Left ventricle myocardium inferior (tissue), 1 donor: ENCODE results near the gene TP53BP1. TPM values are rescaled to one million over a fixed set of nuclear protein-coding genes. Genes with fewer than 3 reads are reported as not detected.

ENCODE experiments used
- DNase-seq: peaks from one replicate; pipeline ENCODE4 v3.0.0-alpha.2; 2020
- H3K27ac ChIP-seq: fragments of 200-600 bp; replicated peaks from 2 replicates; pipeline ENCODE4 v1.8.0; 2021
- H3K27me3 ChIP-seq: fragments of 200-600 bp; 2 replicates; pipeline ENCODE4 v1.8.0; 2021; ENCODE audit warnings: low read depth
- H3K36me3 ChIP-seq: fragments of 200-600 bp; 2 replicates; pipeline ENCODE4 v1.8.0; 2021
- H3K4me1 ChIP-seq: fragments of 200-600 bp; 2 replicates; pipeline ENCODE4 v1.8.0; 2021
- H3K4me3 ChIP-seq: fragments of 200-600 bp; 2 replicates; pipeline ENCODE4 v1.8.0; 2021; ENCODE audit warnings: mild to moderate bottlenecking, moderate library complexity
- H3K9me3 ChIP-seq: fragments of 200-600 bp; replicated peaks from 2 replicates; pipeline ENCODE4 v1.8.0; 2021
- intact Hi-C: fragments of 100-400 bp; cut with micrococcal nuclease; formaldehyde crosslinking; loops from one replicate; pipeline ENCODE4 v1.11.0; 2022
- total RNA-seq: library from RNA; stranded (reverse); fragmentation: NEBNext Ultra II Directional; extraction: Animal tissue kit (Norgen Biotek cat#: 25700); gene quantifications from one replicate; pipeline ENCODE4 v1.2.1, GENCODE V29; 2021
- TF ChIP-seq, protein P1 (sequence below): fragments of 200-600 bp; IDR thresholded peaks from 2 replicates; pipeline ENCODE4 v1.8.0; 2021; ENCODE audit warnings: antibody characterized with exemption, mild to moderate bottlenecking, borderline replicate concordance
- donor health status: DM: no; HTN: yes; CAD: no; lungs with severe emphysema.

The TP53BP1 gene
- total RNA-seq, 1 donor from 2014 or later = 28.6 TPM

DNA sequence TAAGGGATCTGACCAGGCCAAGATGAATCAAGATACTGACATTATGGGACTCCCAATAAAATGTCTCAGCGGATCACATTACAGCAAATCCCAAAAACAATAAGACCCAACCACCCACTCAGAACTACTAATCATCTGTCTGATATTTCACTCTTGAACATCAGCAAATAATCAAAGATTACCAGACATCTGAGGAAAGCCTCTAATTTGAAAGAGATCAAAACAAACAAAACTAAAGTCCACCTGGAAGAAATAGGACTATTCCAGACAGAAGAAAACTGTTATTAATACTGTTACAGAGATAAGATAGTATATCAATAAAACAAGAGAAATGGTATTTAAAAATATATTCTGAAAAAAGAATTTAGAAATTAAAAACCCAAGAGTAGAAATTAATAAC lies 29.0 kb downstream of the TP53BP1 start:
- no peak overlapping the region for H3K27ac ChIP-seq
- TF ChIP-seq, protein P1, sequence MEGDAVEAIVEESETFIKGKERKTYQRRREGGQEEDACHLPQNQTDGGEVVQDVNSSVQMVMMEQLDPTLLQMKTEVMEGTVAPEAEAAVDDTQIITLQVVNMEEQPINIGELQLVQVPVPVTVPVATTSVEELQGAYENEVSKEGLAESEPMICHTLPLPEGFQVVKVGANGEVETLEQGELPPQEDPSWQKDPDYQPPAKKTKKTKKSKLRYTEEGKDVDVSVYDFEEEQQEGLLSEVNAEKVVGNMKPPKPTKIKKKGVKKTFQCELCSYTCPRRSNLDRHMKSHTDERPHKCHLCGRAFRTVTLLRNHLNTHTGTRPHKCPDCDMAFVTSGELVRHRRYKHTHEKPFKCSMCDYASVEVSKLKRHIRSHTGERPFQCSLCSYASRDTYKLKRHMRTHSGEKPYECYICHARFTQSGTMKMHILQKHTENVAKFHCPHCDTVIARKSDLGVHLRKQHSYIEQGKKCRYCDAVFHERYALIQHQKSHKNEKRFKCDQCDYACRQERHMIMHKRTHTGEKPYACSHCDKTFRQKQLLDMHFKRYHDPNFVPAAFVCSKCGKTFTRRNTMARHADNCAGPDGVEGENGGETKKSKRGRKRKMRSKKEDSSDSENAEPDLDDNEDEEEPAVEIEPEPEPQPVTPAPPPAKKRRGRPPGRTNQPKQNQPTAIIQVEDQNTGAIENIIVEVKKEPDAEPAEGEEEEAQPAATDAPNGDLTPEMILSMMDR = no peak
- DNase-seq = no peak
- peaks cover 9% of the 10 kb centered on the region for H3K4me1 ChIP-seq
- intact Hi-C loops = no loop called here
- H3K4me3 ChIP-seq = no peak overlapping the region
- peaks cover 72% of the 10 kb centered on the region for H3K36me3 ChIP-seq
- no peaks in the 10 kb centered on the region for H3K27me3 ChIP-seq
- no peaks in the 10 kb centered on the region for H3K9me3 ChIP-seq

DNA sequence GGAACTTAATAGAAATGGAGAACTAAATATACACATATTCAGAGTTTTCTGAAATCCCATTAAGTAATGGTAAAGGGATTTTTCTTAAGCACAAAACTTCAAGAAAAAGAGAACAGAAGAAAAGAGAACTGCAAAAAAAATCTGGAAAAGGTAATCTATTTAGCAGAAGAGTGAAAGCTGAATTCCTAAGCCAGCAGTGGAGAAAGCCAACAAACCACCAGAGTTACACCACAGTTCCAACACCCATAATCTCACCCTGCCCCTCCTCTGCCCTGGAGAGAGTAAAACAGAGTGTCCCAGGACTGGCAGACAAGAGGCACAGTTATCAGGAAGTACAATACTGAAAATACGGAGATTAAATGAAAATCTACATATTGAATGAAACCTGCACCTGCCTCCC lies 29.4 kb downstream of the TP53BP1 start:
- no peaks in the 10 kb centered on the region for H3K27me3 ChIP-seq
- TF ChIP-seq, protein P1 = no peak
- DNase-seq = no peak

DNA sequence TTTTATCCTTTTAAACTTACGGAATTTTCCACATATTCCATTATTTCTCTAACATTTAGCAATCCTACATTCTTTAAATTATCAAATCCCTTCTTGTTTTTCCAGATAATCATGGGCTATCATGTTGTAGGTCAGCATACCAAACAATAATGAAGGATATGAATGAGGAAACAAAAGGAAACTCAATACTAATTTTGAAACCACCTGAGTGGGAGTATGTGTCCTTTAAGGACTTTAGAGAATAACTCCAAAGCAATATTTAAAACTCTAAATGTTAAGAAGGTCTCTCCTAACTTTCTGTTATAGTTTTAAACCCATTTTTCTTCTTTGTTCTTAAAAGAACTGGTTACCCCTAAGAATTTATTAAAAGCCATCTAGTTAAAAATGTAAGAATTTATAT lies 43.0 kb downstream of the TP53BP1 start:
- Histone ChIP-seq H3K9me3 (no peaks in the 10 kb centered on the region), H3K27ac (no peak overlapping the region), H3K4me3 (no peak overlapping the region), H3K4me1 (no peaks in the 10 kb centered on the region), H3K27me3 (no peaks in the 10 kb centered on the region), H3K36me3 (peaks cover 51% of the 10 kb centered on the region)
- DNase-seq = no peak
- TF ChIP-seq, protein P1 = no peak
- intact Hi-C loops = no loop called here

More for the DNA sequence above, 29.4 kb downstream of the TP53BP1 start:
- Histone ChIP-seq H3K4me1 (peaks cover 9% of the 10 kb centered on the region), H3K9me3 (no peaks in the 10 kb centered on the region), H3K4me3 (no peak overlapping the region), H3K36me3 (peaks cover 72% of the 10 kb centered on the region), H3K27ac (no peak overlapping the region)
- intact Hi-C loops = no loop called here

DNA sequence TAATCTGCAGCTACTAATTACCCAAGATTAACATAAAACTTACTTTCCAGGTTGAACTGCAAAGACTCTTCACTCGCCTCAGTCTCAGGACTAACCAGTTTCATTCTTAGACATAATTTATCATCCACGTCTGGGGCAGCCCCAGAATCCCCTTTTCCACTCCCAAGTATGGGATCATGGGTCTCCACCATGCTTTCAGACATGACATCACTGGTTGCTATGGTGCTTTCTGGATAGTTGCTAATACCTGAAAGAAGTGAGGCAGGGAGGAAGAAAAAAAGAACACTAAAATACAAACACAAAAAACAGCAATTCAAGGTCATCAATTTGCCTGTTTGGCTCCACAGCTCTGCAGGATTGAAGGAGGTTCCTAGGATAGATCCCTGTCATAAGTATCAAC lies 46.6 kb downstream of the TP53BP1 start:
- Histone ChIP-seq H3K27me3 (no peaks in the 10 kb centered on the region), H3K27ac (no peak overlapping the region), H3K36me3 (peaks cover 27% of the 10 kb centered on the region), H3K9me3 (no peaks in the 10 kb centered on the region), H3K4me1 (peaks cover 4% of the 10 kb centered on the region), H3K4me3 (no peak overlapping the region)
- intact Hi-C loops = no loop called here
- TF ChIP-seq, protein P1 = no peak
- no peak for DNase-seq

DNA sequence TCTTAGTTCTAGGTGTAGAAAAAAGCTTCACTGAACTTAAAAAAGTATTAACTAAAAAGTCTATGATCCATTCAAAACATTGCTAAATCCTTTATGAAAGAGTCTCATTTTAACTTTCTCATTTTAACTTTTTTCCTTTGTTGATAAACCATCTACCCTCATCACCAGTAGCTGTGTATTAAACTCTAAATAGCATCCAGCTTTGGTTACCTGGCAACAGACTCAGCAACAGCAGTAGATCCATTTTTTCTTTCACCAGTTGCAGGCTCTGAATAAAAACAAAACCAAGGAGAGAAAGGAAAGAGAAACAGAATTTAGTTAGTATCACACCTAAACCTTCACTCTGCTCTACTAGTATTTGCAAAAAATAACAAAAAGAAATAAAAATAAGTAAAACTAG lies 51.6 kb downstream of the TP53BP1 start:
- intact Hi-C loops = no loop called here
- no peaks in the 10 kb centered on the region for H3K27me3 ChIP-seq
- no peak for DNase-seq
- H3K36me3 ChIP-seq = peaks cover 48% of the 10 kb centered on the region
- peaks cover 13% of the 10 kb centered on the region for H3K4me1 ChIP-seq
- no peak overlapping the region for H3K4me3 ChIP-seq
- H3K27ac ChIP-seq = peak overlapping the region; percentile 44
- H3K9me3 ChIP-seq = no peaks in the 10 kb centered on the region
- TF ChIP-seq, protein P1 = no peak
